Renal cortex interstitium (tissue), 11 donors: ENCODE data around the gene TMEM81. TPM values are rescaled to one million over a fixed set of nuclear protein-coding genes. Genes with fewer than 3 reads are reported as not detected.

ENCODE experiments used
- DNase-seq, 11 donors: peaks; one replicate each; pipeline ENCODE4 v3.0.0-alpha.2; 2013; ENCODE audit warnings: low read depth in 9 of 11, low spot score in 4 of 11; ENCODE audit errors: extremely low read depth in 1 of 11
- polyA plus RNA-seq, 3 donors: library from polyadenylated mRNA; unstranded; fragments of 120-200 nt; gene quantifications; one replicate each; pipeline ENCODE4 v1.2.1, GENCODE V29; 2013; ENCODE audit not compliant: insufficient read length in 3 of 3

TMEM81 gene
- polyA plus RNA-seq, 3 donors: 3.3 to 5.0 (median 4.0) TPM

- DNase-seq: no peak
Observed at GRCh38 chr1:205065666-205066065, 18.6 kb downstream of the TMEM81 start.

GRCh38 chr1:205064741-205065316, 19.4 kb downstream of the TMEM81 start:
- DNase-seq: no peak

- DNase-seq: no peak
Observed at GRCh38 chr1:205064301-205064700, 20.0 kb downstream of the TMEM81 start.

GRCh38 chr1:205062895-205063294, 21.4 kb downstream of the TMEM81 start:
- DNase-seq: no peak

GRCh38 chr1:205062319-205062718, 21.9 kb downstream of the TMEM81 start:
- no peak for DNase-seq

- peak; percentile 60 to 84 (median 77) for DNase-seq
Observed at GRCh38 chr1:205061665-205062069, 22.6 kb downstream of the TMEM81 start.

- DNase-seq: no peak
Observed at GRCh38 chr1:205061227-205061626, 23.0 kb downstream of the TMEM81 start.

GRCh38 chr1:205060746-205061145, 23.5 kb downstream of the TMEM81 start:
- no peak for DNase-seq

GRCh38 chr1:205059660-205060059, 24.6 kb downstream of the TMEM81 start:
- DNase-seq: no peak

GRCh38 chr1:205058853-205059252, 25.4 kb downstream of the TMEM81 start:
- DNase-seq: no peak

- DNase-seq: no peak
Observed at GRCh38 chr1:205057808-205058575, 26.3 kb downstream of the TMEM81 start.

- no peak for DNase-seq
Observed at GRCh38 chr1:205056956-205057568, 27.2 kb downstream of the TMEM81 start.

GRCh38 chr1:205056188-205056611, 28.1 kb downstream of the TMEM81 start:
- no peak for DNase-seq

- DNase-seq: no peak
Observed at GRCh38 chr1:205054013-205054412, 30.2 kb downstream of the TMEM81 start.

GRCh38 chr1:205053296-205053695, 31.0 kb downstream of the TMEM81 start:
- DNase-seq: no peak

GRCh38 chr1:205052690-205053089, 31.6 kb downstream of the TMEM81 start:
- DNase-seq: no peak

- no peak for DNase-seq
Observed at GRCh38 chr1:205049479-205049878, 34.8 kb downstream of the TMEM81 start.

- no peak for DNase-seq
Observed at GRCh38 chr1:205048382-205048781, 35.9 kb downstream of the TMEM81 start.

GRCh38 chr1:205047764-205048231, 36.5 kb downstream of the TMEM81 start:
- DNase-seq: no peak

GRCh38 chr1:205046870-205047269, 37.4 kb downstream of the TMEM81 start:
- no peak for DNase-seq
